HL-60 (cell line): ENCODE results near the gene PRKG2.

ENCODE experiments used
- DNase-seq, 2 experiments: peaks; one replicate each; pipeline ENCODE4 v3.0.0-alpha.2; 2010 to 2020; ENCODE audit warnings: low read depth in 1 of 2, low spot score in 1 of 2
- H3K27ac ChIP-seq: fragments of 250-450 bp; sonication (Bioruptor Pico); replicated peaks from 2 replicates; pipeline ENCODE4 v1.5.1; 2020; ENCODE audit warnings: mild to moderate bottlenecking, moderate library complexity
- H3K27me3 ChIP-seq: fragments of 250-450 bp; sonication (Bioruptor Pico); 2 replicates; pipeline ENCODE4 v1.5.1; 2021; ENCODE audit warnings: mild to moderate bottlenecking, moderate library complexity; ENCODE audit not compliant: insufficient read depth, poor library complexity, severe bottlenecking
- H3K4me3 ChIP-seq: replicated peaks from 2 replicates; pipeline ENCODE4 v1.5.1; 2011; ENCODE audit warnings: mild to moderate bottlenecking, control low read depth, low read length; ENCODE audit not compliant: insufficient read depth
- CTCF ChIP-seq: IDR thresholded peaks from one replicate; pipeline ENCODE4 v1.5.1; 2011; ENCODE audit warnings: low read length, control low read depth, inconsistent platforms; ENCODE audit not compliant: insufficient read depth
- GABPA ChIP-seq: IDR thresholded peaks from 2 replicates; pipeline ENCODE4 v1.6.1; 2012; ENCODE audit warnings: low read depth
- POLR2AphosphoS5 ChIP-seq: IDR thresholded peaks from 2 replicates; pipeline ENCODE4 v1.6.1; 2012; ENCODE audit warnings: low read depth
- REST ChIP-seq: IDR thresholded peaks from 2 replicates; pipeline ENCODE4 v1.6.1; 2012; ENCODE audit warnings: low read depth; ENCODE audit not compliant: insufficient replicate concordance
- SPI1 ChIP-seq: IDR thresholded peaks from 2 replicates; pipeline ENCODE4 v1.6.1; 2012; ENCODE audit warnings: low read depth, mild to moderate bottlenecking, borderline replicate concordance

The PRKG2 gene

GRCh38 chr4:81081156-81081555, 133.9 kb downstream of the PRKG2 start:
- H3K4me3 ChIP-seq = no peak overlapping the region
- no peak overlapping the region for H3K27ac ChIP-seq
- no peak for DNase-seq
- no peaks in the 10 kb centered on the region for H3K27me3 ChIP-seq
- TF ChIP-seq SPI1 (no peak), CTCF (no peak), POLR2AphosphoS5 (no peak), REST (no peak), GABPA (no peak)

GRCh38 chr4:81071013-81071412, 144.0 kb downstream of the PRKG2 start:
- no peak overlapping the region for H3K27ac ChIP-seq
- DNase-seq = no peak
- no peaks in the 10 kb centered on the region for H3K27me3 ChIP-seq
- H3K4me3 ChIP-seq = no peak overlapping the region
- TF ChIP-seq POLR2AphosphoS5 = no peak
- no peak for TF ChIP-seq GABPA
- TF ChIP-seq SPI1 = no peak
- no peak for TF ChIP-seq CTCF
- TF ChIP-seq REST = no peak

GRCh38 chr4:81069706-81070331, 145.2 kb downstream of the PRKG2 start:
- peak; percentile 28 to 65 for DNase-seq

More at GRCh38 chr4:81069706-81070331, 145.2 kb downstream of the PRKG2 start:
- Histone ChIP-seq H3K4me3 (no peak overlapping the region), H3K27ac (no peak overlapping the region), H3K27me3 (no peaks in the 10 kb centered on the region)
- TF ChIP-seq REST = no peak
- peak; percentile 92 for TF ChIP-seq CTCF
